Neural cell (in vitro differentiated cells): ENCODE data around the gene EPHA8. TPM values are rescaled to one million over a fixed set of nuclear protein-coding genes. Genes with fewer than 3 reads are reported as not detected.

Experiments used
- H2AFZ ChIP-seq: fragments of 200-600, 300-800 bp; sonication (generic), shearing (Covaris generic); 2 replicates; pipeline ENCODE4 v1.6.0; 2014; ENCODE audit warnings: low read depth, mild to moderate bottlenecking, antibody characterized with exemption, low read length, moderate library complexity
- H3F3A ChIP-seq: fragments of 200-600 bp; shearing (Covaris generic); 2 replicates; pipeline ENCODE4 v1.6.1; 2016; ENCODE audit warnings: mild to moderate bottlenecking, moderate library complexity, mixed read lengths, antibody characterized with exemption, low read length; ENCODE audit not compliant: insufficient read depth, poor library complexity, severe bottlenecking
- H3K27ac ChIP-seq: fragments of 200-600, 300-800 bp; sonication (generic), shearing (Covaris generic); 2 replicates; pipeline ENCODE4 v1.5.1; 2014; ENCODE audit warnings: mild to moderate bottlenecking, low read length, moderate library complexity
- H3K27me3 ChIP-seq: fragments of 300-800, 200-600 bp; sonication (generic), shearing (Covaris generic); 2 replicates; pipeline ENCODE4 v1.6.0; 2014; ENCODE audit warnings: mild to moderate bottlenecking, low read depth, low read length, moderate library complexity; ENCODE audit not compliant: insufficient read depth
- H3K36me3 ChIP-seq: fragments of 300-800, 200-600 bp; sonication (generic), shearing (Covaris generic); 2 replicates; pipeline ENCODE4 v1.5.1; 2014; ENCODE audit warnings: mild to moderate bottlenecking, antibody characterized with exemption, low read length, moderate library complexity; ENCODE audit not compliant: insufficient read depth
- H3K4me2 ChIP-seq: fragments of 300-800, 200-600 bp; sonication (generic), shearing (Covaris generic); 2 replicates; pipeline ENCODE4 v1.6.0; 2014; ENCODE audit warnings: mild to moderate bottlenecking, low read length
- H3K4me3 ChIP-seq: fragments of 300-800, 200-600 bp; sonication (generic), shearing (Covaris generic); 2 replicates; pipeline ENCODE4 v1.5.1; 2014; ENCODE audit warnings: mild to moderate bottlenecking, low read length, moderate library complexity
- H3K79me2 ChIP-seq: fragments of 200-600 bp; shearing (Covaris generic); replicated peaks from 2 replicates; pipeline ENCODE4 v1.6.0; 2014; ENCODE audit warnings: mild to moderate bottlenecking, low read length, moderate library complexity; ENCODE audit not compliant: insufficient read depth
- H3K9ac ChIP-seq: fragments of 300-800, 200-600 bp; sonication (generic), shearing (Covaris generic); 2 replicates; pipeline ENCODE4 v1.6.1; 2016; ENCODE audit warnings: mild to moderate bottlenecking, low read length, mixed read lengths
- H3K9me2 ChIP-seq: fragments of 200-600 bp; shearing (Covaris generic); 2 replicates; pipeline ENCODE4 v1.6.1; 2016; ENCODE audit warnings: mild to moderate bottlenecking, low read length, mixed read lengths; ENCODE audit not compliant: insufficient read depth
- H3K9me3 ChIP-seq: fragments of 200-600, 300-800 bp; sonication (generic), shearing (Covaris generic); 2 replicates; pipeline ENCODE4 v1.6.1; 2016; ENCODE audit warnings: mild to moderate bottlenecking, mixed run types, low read length, moderate library complexity, mixed read lengths
- H4K20me1 ChIP-seq: fragments of 200-600 bp; shearing (Covaris generic); 2 replicates; pipeline ENCODE4 v1.6.1; 2016; ENCODE audit warnings: mild to moderate bottlenecking, mixed run types; ENCODE audit not compliant: insufficient read depth
- CTCF ChIP-seq: fragments of 450-650 bp; IDR thresholded peaks from 2 replicates; pipeline ENCODE4 v1.5.1; 2014; ENCODE audit warnings: antibody characterized with exemption, mild to moderate bottlenecking, moderate library complexity; ENCODE audit not compliant: poor library complexity, severe bottlenecking
- EP300 ChIP-seq: fragments of 450-650 bp; conservative IDR thresholded peaks from 2 replicates; pipeline ENCODE4 v1.6.1; 2014; ENCODE audit warnings: antibody characterized with exemption, mild to moderate bottlenecking, moderate library complexity; ENCODE audit not compliant: poor library complexity, severe bottlenecking
- EZH2 ChIP-seq: fragments of 200-600, 300-800 bp; shearing (Covaris generic), sonication (generic); IDR thresholded peaks from 2 replicates; pipeline ENCODE4 v1.6.1; 2014; ENCODE audit warnings: antibody characterized with exemption, low read length, borderline replicate concordance, mild to moderate bottlenecking; ENCODE audit not compliant: insufficient read depth, poor library complexity, severe bottlenecking
- MXI1 ChIP-seq: fragments of 450-650 bp; conservative IDR thresholded peaks from 2 replicates; pipeline ENCODE4 v1.6.1; 2014; ENCODE audit warnings: antibody characterized with exemption, mild to moderate bottlenecking; ENCODE audit not compliant: poor library complexity, severe bottlenecking
- POLR2AphosphoS5 ChIP-seq: IDR thresholded peaks from 2 replicates; pipeline ENCODE4 v1.6.1; 2012
- RAD21 ChIP-seq: fragments of 450-650 bp; conservative IDR thresholded peaks from 2 replicates; pipeline ENCODE4 v1.6.1; 2014; ENCODE audit warnings: antibody characterized with exemption, mild to moderate bottlenecking, moderate library complexity
- REST ChIP-seq: IDR thresholded peaks from 2 replicates; pipeline ENCODE4 v1.6.1; 2012; ENCODE audit warnings: borderline replicate concordance
- SMC3 ChIP-seq: fragments of 450-650 bp; conservative IDR thresholded peaks from 2 replicates; pipeline ENCODE4 v1.6.1; 2014; ENCODE audit warnings: antibody characterized with exemption, mild to moderate bottlenecking, moderate library complexity; ENCODE audit not compliant: poor library complexity
- TAF1 ChIP-seq: IDR thresholded peaks from 2 replicates; pipeline ENCODE4 v1.6.1; 2012; ENCODE audit warnings: low read depth
- polyA plus RNA-seq: library from polyadenylated mRNA; depleted of rRNA; stranded (reverse); fragments of >200 nt; gene quantifications from 2 replicates; pipeline ENCODE4 v1.2.3, GENCODE V29; 2014

EPHA8 gene
- polyA plus RNA-seq, 1 donor from 2014 or later = 4.7 TPM

- Histone ChIP-seq H3K36me3 (no peaks in the 10 kb centered on the region), H4K20me1 (no peaks in the 10 kb centered on the region), H2AFZ (no peak overlapping the region), H3K9me2 (no peaks in the 10 kb centered on the region), H3K79me2 (no peaks in the 10 kb centered on the region), H3K27ac (no peak overlapping the region), H3F3A (no peaks in the 10 kb centered on the region), H3K9ac (no peak overlapping the region), H3K9me3 (no peaks in the 10 kb centered on the region), H3K4me2 (no peak overlapping the region), H3K4me3 (no peak overlapping the region), H3K27me3 (peaks cover 61% of the 10 kb centered on the region)
- TF ChIP-seq RAD21 (no peak), SMC3 (no peak), MXI1 (no peak), EZH2 (no peak), EP300 (no peak), TAF1 (no peak), POLR2AphosphoS5 (no peak), CTCF (no peak), REST (no peak)
Measured at GRCh38 chr1:22607154-22607553, 43.9 kb downstream of the EPHA8 start.

GRCh38 chr1:22608361-22608760, 45.1 kb downstream of the EPHA8 start:
- H4K20me1 ChIP-seq = no peaks in the 10 kb centered on the region
- no peaks in the 10 kb centered on the region for H3K36me3 ChIP-seq
- no peaks in the 10 kb centered on the region for H3F3A ChIP-seq
- no peak overlapping the region for H3K9ac ChIP-seq
- no peak overlapping the region for H2AFZ ChIP-seq
- no peak for TF ChIP-seq EZH2
- TF ChIP-seq TAF1 = peak; percentile 5
- H3K4me3 ChIP-seq = no peak overlapping the region
- no peak overlapping the region for H3K27ac ChIP-seq
- peaks cover 62% of the 10 kb centered on the region for H3K27me3 ChIP-seq
- no peak overlapping the region for H3K4me2 ChIP-seq
- H3K79me2 ChIP-seq = no peaks in the 10 kb centered on the region
- no peaks in the 10 kb centered on the region for H3K9me2 ChIP-seq
- H3K9me3 ChIP-seq = no peaks in the 10 kb centered on the region

- no peak overlapping the region for H3K9ac ChIP-seq
- H3F3A ChIP-seq = no peaks in the 10 kb centered on the region
- no peak overlapping the region for H3K27ac ChIP-seq
- no peak overlapping the region for H2AFZ ChIP-seq
- no peaks in the 10 kb centered on the region for H3K9me2 ChIP-seq
- H3K4me3 ChIP-seq = peak overlapping the region; percentile 45
- no peaks in the 10 kb centered on the region for H4K20me1 ChIP-seq
- no peak for TF ChIP-seq REST
- TF ChIP-seq MXI1 = no peak
- TF ChIP-seq CTCF = no peak
- TF ChIP-seq POLR2AphosphoS5 = peak; percentile 65
- TF ChIP-seq EP300 = peak; percentile 54
- no peak for TF ChIP-seq EZH2
- TF ChIP-seq RAD21 = no peak
- TF ChIP-seq SMC3 = no peak
- TF ChIP-seq TAF1 = no peak
- H3K4me2 ChIP-seq = peak overlapping the region; percentile 35
- H3K9me3 ChIP-seq = no peaks in the 10 kb centered on the region
- no peaks in the 10 kb centered on the region for H3K36me3 ChIP-seq
- H3K27me3 ChIP-seq = peaks cover 59% of the 10 kb centered on the region
- H3K79me2 ChIP-seq = no peaks in the 10 kb centered on the region
Measured at GRCh38 chr1:22609291-22609690, 46.0 kb downstream of the EPHA8 start.
